HFF-Myc (cell line): ENCODE data around the gene KCNN2.

Experiments
- DNase-seq: peaks from one replicate; pipeline ENCODE4 v3.0.0-alpha.2; 2011; ENCODE audit warnings: low read depth; ENCODE audit errors: extremely low read depth
- H3K4me3 ChIP-seq: replicated peaks from 2 replicates; pipeline ENCODE4 v1.5.1; 2011; ENCODE audit warnings: low read depth, mild to moderate bottlenecking, control low read depth, low read length
- CTCF ChIP-seq: IDR thresholded peaks from 2 replicates; pipeline ENCODE4 v1.5.1; 2012; ENCODE audit warnings: mild to moderate bottlenecking, low read depth, low read length, control low read depth; ENCODE audit errors: missing control alignments

The KCNN2 gene

GRCh38 chr5:114544561-114544960 is 182.7 kb downstream of the KCNN2 start:
- DNase-seq, result no peak
- no peak overlapping the region for H3K4me3 ChIP-seq
- no peak for TF ChIP-seq CTCF
